H1 (cell line): ENCODE measurements around the gene TATDN2. TPM values are rescaled to one million over a fixed set of nuclear protein-coding genes. Genes with fewer than 3 reads are reported as not detected.
"Not testable (repeated sequence)": the region's sequence is repeated elsewhere in the genome, so short reads cannot be mapped to it uniquely, and the experiment has no call there.

Experiments
- CTCF ChIA-PET: fragments of 300-600 bp; sonication (Branson Sonifier 250); formaldehyde crosslinking; loops from one replicate; lab custom pipeline; 2021; ENCODE audit not compliant: partially characterized antibody; lab: Charles Lee
- POLR2A ChIA-PET: fragments of 300-600 bp; sonication (Branson Sonifier 250); formaldehyde crosslinking; loops from one replicate; lab custom pipeline; 2021; ENCODE audit warnings: inconsistent platforms; ENCODE audit not compliant: partially characterized antibody; lab: Charles Lee
- DNase-seq, 2 experiments: peaks; one replicate each; pipeline versions ENCODE4 v3.0.0 to v3.0.0-alpha.2; 2010 to 2022; ENCODE audit warnings: low spot score in 2 of 2, low read depth in 1 of 2, mixed read lengths in 1 of 2
- FAIRE-seq: peaks from 2 replicates; lab custom pipeline; 2011; peaks lifted over from hg19 to GRCh38; lab: Jason Lieb, UNC
- H2AFZ ChIP-seq: 2 replicates; pipeline ENCODE4 v1.8.1; 2012; ENCODE audit warnings: low read length, inconsistent platforms
- H2AK5ac ChIP-seq: 2 replicates; pipeline ENCODE4 v1.6.1; 2013; ENCODE audit warnings: low read depth, low read length
- H2BK120ac ChIP-seq: replicated peaks from 2 replicates; pipeline ENCODE3; 2013; ENCODE audit warnings: low read depth, low read length, inconsistent platforms
- H2BK12ac ChIP-seq: 2 replicates; pipeline ENCODE4 v1.6.1; 2013; ENCODE audit warnings: low read depth, low read length
- H2BK15ac ChIP-seq: 2 replicates; pipeline ENCODE4 v1.6.1; 2013; ENCODE audit warnings: low read length
- H2BK20ac ChIP-seq: 2 replicates; pipeline ENCODE4 v1.6.1; 2013; ENCODE audit warnings: low read length
- H2BK5ac ChIP-seq: 2 replicates; pipeline ENCODE4 v1.6.1; 2013; ENCODE audit warnings: low read depth, low read length
- H3K14ac ChIP-seq: 2 replicates; pipeline ENCODE4 v1.6.1; 2013; ENCODE audit warnings: inconsistent platforms; ENCODE audit not compliant: insufficient read length
- H3K18ac ChIP-seq: 2 replicates; pipeline ENCODE4 v1.6.1; 2013; ENCODE audit warnings: low read length; ENCODE audit errors: extremely low read depth
- H3K23ac ChIP-seq: 2 replicates; pipeline ENCODE4 v1.6.1; 2013; ENCODE audit warnings: inconsistent platforms; ENCODE audit not compliant: insufficient read length
- H3K23me2 ChIP-seq: 2 replicates; pipeline ENCODE4 v1.6.1; 2013; ENCODE audit warnings: low read depth, low read length
- H3K27ac ChIP-seq: 2 replicates; pipeline ENCODE4 v1.6.1; 2011; ENCODE audit warnings: low read depth, low read length, inconsistent platforms
- H3K27me3 ChIP-seq, 4 experiments: replicated peaks in 1 of 4; 1 replicate in 1 of 4; 2 replicates in 3 of 4; pipeline versions ENCODE4 v1.6.1 to v1.8.1; 2011 to 2013; ENCODE audit warnings: low read length in 3 of 4, mild to moderate bottlenecking in 3 of 4, inconsistent platforms in 2 of 4, mixed read lengths in 2 of 4, moderate library complexity in 1 of 4; ENCODE audit not compliant: control insufficient read depth in 3 of 4, insufficient read depth in 3 of 4; ENCODE audit errors: extremely low read depth in 1 of 4
- H3K36me3 ChIP-seq, 4 experiments: 2 replicates each; pipeline versions ENCODE4 v1.6.1 to v1.8.1; 2011 to 2013; ENCODE audit warnings: mild to moderate bottlenecking in 4 of 4, low read length in 3 of 4, moderate library complexity in 2 of 4, control low read depth in 1 of 4, inconsistent platforms in 1 of 4; ENCODE audit not compliant: insufficient read depth in 4 of 4, control insufficient read depth in 2 of 4
- H3K4ac ChIP-seq: replicated peaks from 2 replicates; pipeline ENCODE3; 2013; ENCODE audit warnings: low read length, low read depth, mixed read lengths, inconsistent platforms; ENCODE audit not compliant: insufficient read length
- H3K4me1 ChIP-seq, 4 experiments: replicated peaks in 1 of 4; 1 replicate in 1 of 4; 2 replicates in 3 of 4; pipeline versions ENCODE4 v1.6.1 to v1.8.1; 2011 to 2013; ENCODE audit warnings: low read length in 3 of 4, inconsistent platforms in 2 of 4, mixed read lengths in 1 of 4; ENCODE audit not compliant: insufficient read depth in 4 of 4, control insufficient read depth in 3 of 4
- H3K4me2 ChIP-seq, 2 experiments: 2 replicates each; pipeline versions ENCODE4 v1.6.1 to v1.8.1; 2011 to 2013; ENCODE audit warnings: low read depth in 2 of 2, low read length in 2 of 2, control low read depth in 1 of 2, inconsistent platforms in 1 of 2, mild to moderate bottlenecking in 1 of 2; ENCODE audit not compliant: insufficient read depth in 1 of 2
- H3K4me3 ChIP-seq, 4 experiments: fragments of 200-600, 300-600 bp in 1 of 4; sonication (generic), shearing (Covaris generic), sonication (Bioruptor Twin) in 1 of 4; 2 replicates each; pipeline versions ENCODE4 v1.5.1 to v1.8.1; 2011 to 2016; ENCODE audit warnings: low read length in 4 of 4, low read depth in 3 of 4, control low read depth in 2 of 4, inconsistent platforms in 2 of 4, mild to moderate bottlenecking in 2 of 4, mixed read lengths in 1 of 4, moderate library complexity in 1 of 4; ENCODE audit not compliant: insufficient read depth in 2 of 4; ENCODE audit errors: extremely low read depth in 1 of 4
- H3K56ac ChIP-seq: replicated peaks from 2 replicates; pipeline ENCODE3; 2013; ENCODE audit warnings: low read depth, mild to moderate bottlenecking, mixed read lengths, low read length, inconsistent platforms; ENCODE audit not compliant: insufficient read length
- H3K79me1 ChIP-seq: 2 replicates; pipeline ENCODE4 v1.6.1; 2013; ENCODE audit warnings: low read depth, low read length, control low read depth
- H3K79me2 ChIP-seq, 2 experiments: 2 replicates each; pipeline versions ENCODE4 v1.6.1 to v1.8.1; 2012 to 2013; ENCODE audit warnings: low read length in 2 of 2, mild to moderate bottlenecking in 2 of 2, inconsistent platforms in 1 of 2; ENCODE audit not compliant: insufficient read depth in 2 of 2, control insufficient read depth in 1 of 2
- H3K9ac ChIP-seq, 4 experiments: replicated peaks in 1 of 4; 1 replicate in 1 of 4; 2 replicates in 3 of 4; pipeline versions ENCODE4 v1.6.1 to v1.8.1; 2011 to 2013; ENCODE audit warnings: low read depth in 3 of 4, low read length in 3 of 4, control low read depth in 2 of 4, mild to moderate bottlenecking in 2 of 4, moderate library complexity in 2 of 4, inconsistent platforms in 1 of 4; ENCODE audit errors: extremely low read depth in 1 of 4
- H3K9me3 ChIP-seq, 2 experiments: 2 replicates each; pipeline versions ENCODE4 v1.6.1 to v1.8.1; 2012 to 2013; ENCODE audit warnings: mild to moderate bottlenecking in 2 of 2, moderate library complexity in 2 of 2, control low read depth in 1 of 2, inconsistent platforms in 1 of 2, low read depth in 1 of 2, low read length in 1 of 2, mixed read lengths in 1 of 2; ENCODE audit not compliant: insufficient read depth in 2 of 2
- H4K20me1 ChIP-seq, 2 experiments: replicated peaks in 1 of 2; 2 replicates each; pipeline versions ENCODE3 to v1.8.1; 2011 to 2013; ENCODE audit warnings: inconsistent platforms in 2 of 2, low read length in 2 of 2, mild to moderate bottlenecking in 1 of 2; ENCODE audit not compliant: insufficient read depth in 2 of 2, control insufficient read depth in 1 of 2
- H4K5ac ChIP-seq: 2 replicates; pipeline ENCODE4 v1.6.1; 2013; ENCODE audit warnings: low read length, low read depth, mixed read lengths, inconsistent platforms; ENCODE audit not compliant: insufficient read length
- H4K8ac ChIP-seq: 2 replicates; pipeline ENCODE4 v1.8.0; 2013; ENCODE audit warnings: mild to moderate bottlenecking, moderate library complexity, low read length, inconsistent platforms; ENCODE audit not compliant: insufficient read depth; ENCODE audit errors: extremely low read depth
- H4K91ac ChIP-seq: replicated peaks from 2 replicates; pipeline ENCODE3; 2013; ENCODE audit warnings: low read length, mixed read lengths, inconsistent platforms; ENCODE audit not compliant: insufficient read length
- CTCF ChIP-seq, 3 experiments: IDR thresholded peaks; 1 replicate in 2 of 3; 2 replicates in 1 of 3; pipeline versions ENCODE4 v1.5.1 to v1.6.1; 2011; ENCODE audit warnings: low read length in 3 of 3, mild to moderate bottlenecking in 3 of 3, inconsistent platforms in 2 of 3, low read depth in 1 of 3, moderate library complexity in 1 of 3; ENCODE audit not compliant: insufficient read depth in 1 of 3; ENCODE audit errors: control extremely low read depth in 1 of 3
- EZH2 ChIP-seq: fragments of 200-600 bp; sonication (generic); IDR thresholded peaks from 2 replicates; pipeline ENCODE4 v1.7.1; 2012; ENCODE audit warnings: low read depth, mild to moderate bottlenecking, moderate library complexity, low read length, inconsistent platforms; ENCODE audit not compliant: severe bottlenecking
- NRF1 ChIP-seq: IDR thresholded peaks from 2 replicates; pipeline ENCODE4 v1.6.1; 2011; ENCODE audit warnings: mild to moderate bottlenecking, low read depth, low read length, improper control_type of control experiment
- WGBS, 2 experiments: shearing (Covaris generic) in 1 of 2; methylation state at CpG; one replicate each; pipeline versions ENCODE4 v1.1.6 to v1.1.7; 2013 to 2015; ENCODE audit warnings: low lambda C conversion rate in 2 of 2, mixed read lengths in 2 of 2, inconsistent platforms in 1 of 2, low coverage in 1 of 2, missing lambda C conversion rate in 1 of 2; ENCODE audit not compliant: insufficient replicate concordance in 2 of 2, insufficient coverage in 1 of 2, insufficient read length in 1 of 2; ENCODE audit errors: extremely low coverage in 1 of 2, missing lambda C conversion rate in 1 of 2; 5-methylcytosine and 5-hydroxymethylcytosine counted together
- polyA plus RNA-seq, 7 experiments: library from polyadenylated mRNA; depleted of rRNA in 3 of 7; stranded (reverse) in 5 of 7; unstranded in 2 of 7; fragments of >200 nt in 5 of 7; fragments of 200-250 nt in 2 of 7; gene quantifications; 1 replicate in 5 of 7; 2 replicates in 1 of 7; 4 replicates in 1 of 7; pipeline versions ENCODE4 v1.2.1 to v1.2.3, GENCODE V29; 2011 to 2013; ENCODE audit warnings: missing spikeins in 2 of 7, mixed read lengths in 2 of 7
- total RNA-seq: library from RNA; stranded (reverse); fragmentation: NEBNext Ultra II Directional; extraction: Animal tissue kit (Norgen Biotek cat#: 25700); gene quantifications from 2 replicates; pipeline ENCODE4 v1.2.1, GENCODE V29; 2021

TATDN2 gene
- total and polyA plus RNA-seq, 2 of the 8 experiments (the other 6 are each of a cell fraction or from before 2014, with no cell fraction given), result 12.1 to 34.8 TPM

- TF ChIP-seq CTCF (IDR thresholded peaks at IDR 0.05; ENCODE audit: control extremely low read depth in 1 of 3, insufficient read depth in 1 of 3, low read depth in 1 of 3, low read length in 3 of 3) (no peak), EZH2 (no peak), NRF1 (no peak)
Measured at GRCh38 chr3:10265833-10266232, 17.6 kb downstream of the TATDN2 start (continued).

- H2BK20ac ChIP-seq, H2BK12ac ChIP-seq, H3K18ac ChIP-seq, H4K8ac ChIP-seq, H3K4ac ChIP-seq, H3K9me3 ChIP-seq, H3K79me1 ChIP-seq, FAIRE-seq, H4K20me1 ChIP-seq, H3K14ac ChIP-seq, H3K4me2 ChIP-seq, H3K27me3 ChIP-seq, H3K56ac ChIP-seq, H2AK5ac ChIP-seq, DNase-seq, H2BK5ac ChIP-seq, H3K4me3 ChIP-seq, H2BK120ac ChIP-seq, H4K91ac ChIP-seq, H3K23me2 ChIP-seq, H4K5ac ChIP-seq, H3K27ac ChIP-seq, H3K23ac ChIP-seq, H2BK15ac ChIP-seq, H3K4me1 ChIP-seq, H2AFZ ChIP-seq, H3K9ac ChIP-seq: not testable (repeated sequence)
- ChIA-PET CTCF (interaction anchor here (0.9 kb wide), 1 partner anchor 20 kb away, joined by 4 read pairs; no protein-coding TSS in a partner anchor), POLR2A (interaction anchor here (0.6 to 0.7 kb wide), 2 partner anchors 137 to 370 kb away, joined by 3 read pairs; no protein-coding TSS in a partner anchor)
- 91% methylated on average over 7 of the region's 7 CpGs; no CpG with 5 or more reads in 1 of the 2 experiments for WGBS, 2 experiments
- peaks cover 0 to 50% of the 10 kb centered on the region in 2 experiments; a peak in 2 of 4 replicates for H3K79me2 ChIP-seq
- peaks cover 9 to 18% (median 13%) of the 10 kb centered on the region in 4 experiments; a peak in 6 of 8 replicates for H3K36me3 ChIP-seq
Measured at GRCh38 chr3:10266936-10267335, 18.7 kb downstream of the TATDN2 start.
